ENCODE measurements around the gene ERBB4.

DNA sequence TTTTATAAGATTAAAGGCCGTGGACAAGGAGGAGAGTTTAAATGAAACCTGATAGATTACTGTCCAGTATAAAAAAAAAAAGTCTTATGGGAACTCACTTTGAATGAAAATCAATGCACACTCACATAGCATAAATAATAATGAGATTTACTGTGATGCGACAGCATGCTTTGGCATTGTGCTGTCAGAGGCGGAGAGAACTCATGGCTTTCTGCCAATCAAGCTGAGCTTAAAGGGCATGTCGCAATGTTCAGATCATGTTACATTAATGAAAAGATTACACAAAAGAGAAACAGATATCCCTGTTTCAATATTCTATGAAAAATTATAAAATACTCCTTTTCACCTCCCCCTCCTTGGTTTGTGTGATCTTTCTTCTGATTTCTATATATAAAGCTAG is 310.8 kb downstream of the ERBB4 start:
- TF ChIP-seq, protein P1, sequence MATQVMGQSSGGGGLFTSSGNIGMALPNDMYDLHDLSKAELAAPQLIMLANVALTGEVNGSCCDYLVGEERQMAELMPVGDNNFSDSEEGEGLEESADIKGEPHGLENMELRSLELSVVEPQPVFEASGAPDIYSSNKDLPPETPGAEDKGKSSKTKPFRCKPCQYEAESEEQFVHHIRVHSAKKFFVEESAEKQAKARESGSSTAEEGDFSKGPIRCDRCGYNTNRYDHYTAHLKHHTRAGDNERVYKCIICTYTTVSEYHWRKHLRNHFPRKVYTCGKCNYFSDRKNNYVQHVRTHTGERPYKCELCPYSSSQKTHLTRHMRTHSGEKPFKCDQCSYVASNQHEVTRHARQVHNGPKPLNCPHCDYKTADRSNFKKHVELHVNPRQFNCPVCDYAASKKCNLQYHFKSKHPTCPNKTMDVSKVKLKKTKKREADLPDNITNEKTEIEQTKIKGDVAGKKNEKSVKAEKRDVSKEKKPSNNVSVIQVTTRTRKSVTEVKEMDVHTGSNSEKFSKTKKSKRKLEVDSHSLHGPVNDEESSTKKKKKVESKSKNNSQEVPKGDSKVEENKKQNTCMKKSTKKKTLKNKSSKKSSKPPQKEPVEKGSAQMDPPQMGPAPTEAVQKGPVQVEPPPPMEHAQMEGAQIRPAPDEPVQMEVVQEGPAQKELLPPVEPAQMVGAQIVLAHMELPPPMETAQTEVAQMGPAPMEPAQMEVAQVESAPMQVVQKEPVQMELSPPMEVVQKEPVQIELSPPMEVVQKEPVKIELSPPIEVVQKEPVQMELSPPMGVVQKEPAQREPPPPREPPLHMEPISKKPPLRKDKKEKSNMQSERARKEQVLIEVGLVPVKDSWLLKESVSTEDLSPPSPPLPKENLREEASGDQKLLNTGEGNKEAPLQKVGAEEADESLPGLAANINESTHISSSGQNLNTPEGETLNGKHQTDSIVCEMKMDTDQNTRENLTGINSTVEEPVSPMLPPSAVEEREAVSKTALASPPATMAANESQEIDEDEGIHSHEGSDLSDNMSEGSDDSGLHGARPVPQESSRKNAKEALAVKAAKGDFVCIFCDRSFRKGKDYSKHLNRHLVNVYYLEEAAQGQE (IDR thresholded peaks at IDR 0.05; ENCODE audit: low read depth, low read length): no peak
- TF ChIP-seq EZH2phosphoT487 (IDR thresholded peaks at IDR 0.05; ENCODE audit: borderline replicate concordance, low read depth) (no peak), MXI1 (IDR thresholded peaks at IDR 0.05; ENCODE audit: low read depth, low read length) (peak; percentile 65), POLR2AphosphoS5 (IDR thresholded peaks at IDR 0.05; ENCODE audit: low read depth, low read length) (no peak)
- TF ChIP-seq, protein P2, sequence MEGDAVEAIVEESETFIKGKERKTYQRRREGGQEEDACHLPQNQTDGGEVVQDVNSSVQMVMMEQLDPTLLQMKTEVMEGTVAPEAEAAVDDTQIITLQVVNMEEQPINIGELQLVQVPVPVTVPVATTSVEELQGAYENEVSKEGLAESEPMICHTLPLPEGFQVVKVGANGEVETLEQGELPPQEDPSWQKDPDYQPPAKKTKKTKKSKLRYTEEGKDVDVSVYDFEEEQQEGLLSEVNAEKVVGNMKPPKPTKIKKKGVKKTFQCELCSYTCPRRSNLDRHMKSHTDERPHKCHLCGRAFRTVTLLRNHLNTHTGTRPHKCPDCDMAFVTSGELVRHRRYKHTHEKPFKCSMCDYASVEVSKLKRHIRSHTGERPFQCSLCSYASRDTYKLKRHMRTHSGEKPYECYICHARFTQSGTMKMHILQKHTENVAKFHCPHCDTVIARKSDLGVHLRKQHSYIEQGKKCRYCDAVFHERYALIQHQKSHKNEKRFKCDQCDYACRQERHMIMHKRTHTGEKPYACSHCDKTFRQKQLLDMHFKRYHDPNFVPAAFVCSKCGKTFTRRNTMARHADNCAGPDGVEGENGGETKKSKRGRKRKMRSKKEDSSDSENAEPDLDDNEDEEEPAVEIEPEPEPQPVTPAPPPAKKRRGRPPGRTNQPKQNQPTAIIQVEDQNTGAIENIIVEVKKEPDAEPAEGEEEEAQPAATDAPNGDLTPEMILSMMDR (IDR thresholded peaks at IDR 0.05): no peak

Measured in SK-N-SH (cell line).